ENCODE measurements around the gene SDCCAG8.

SDCCAG8 gene

DNA sequence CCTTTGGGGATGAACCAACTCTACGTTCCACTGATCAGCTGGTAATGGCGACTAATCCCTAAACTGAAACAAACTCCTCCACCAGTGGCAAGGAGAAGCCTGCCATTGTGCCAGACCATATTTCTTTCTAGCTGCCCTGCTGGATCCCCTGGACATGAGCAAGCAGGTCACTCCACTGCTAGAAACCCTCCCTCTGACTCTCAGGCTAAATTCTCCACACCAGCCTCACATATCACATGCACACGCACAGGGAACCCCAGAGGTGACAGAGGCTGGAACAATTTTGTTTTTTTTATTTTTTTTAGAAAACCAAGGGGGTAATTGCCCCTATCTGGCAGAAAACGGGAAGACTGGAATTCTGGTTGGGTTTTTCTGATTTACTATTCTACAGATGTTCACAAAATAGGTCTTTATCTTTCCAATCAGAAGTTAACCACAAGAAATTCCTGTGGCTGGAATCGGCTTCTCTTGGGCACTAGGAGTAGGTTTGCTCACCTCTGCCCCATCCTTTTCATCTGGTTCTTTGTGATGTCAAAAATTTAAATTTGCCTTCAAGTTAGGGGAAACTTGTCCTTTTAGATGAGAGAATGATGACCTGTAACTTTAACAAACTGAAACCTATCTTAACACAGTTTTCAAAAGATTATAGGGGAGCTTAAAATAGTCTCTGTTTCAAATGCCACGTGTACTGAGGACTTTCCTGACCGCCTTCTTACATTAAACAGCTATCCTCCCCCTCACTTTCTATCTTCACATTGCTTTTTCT lies 258.1 kb downstream of the SDCCAG8 start:
- no peak for DNase-seq

DNA sequence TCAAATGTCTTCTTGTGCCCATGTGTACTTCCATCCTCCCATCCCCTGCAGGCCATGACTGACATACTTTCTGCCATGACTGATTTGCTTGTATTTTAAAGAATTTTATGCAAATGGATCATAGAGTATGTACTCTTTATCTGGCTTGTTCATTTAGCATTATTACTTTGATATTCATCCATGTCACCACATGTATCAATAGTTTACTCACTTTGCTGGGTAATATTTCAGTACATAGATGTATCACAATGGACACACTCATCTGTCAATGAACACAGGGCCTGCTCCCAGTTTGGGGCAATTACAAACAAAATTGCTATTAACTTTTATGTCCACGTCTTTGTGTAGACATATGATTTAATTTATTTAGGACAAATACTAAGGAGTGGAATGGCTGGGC lies 259.1 kb downstream of the SDCCAG8 start:
- no peak for DNase-seq

DNA sequence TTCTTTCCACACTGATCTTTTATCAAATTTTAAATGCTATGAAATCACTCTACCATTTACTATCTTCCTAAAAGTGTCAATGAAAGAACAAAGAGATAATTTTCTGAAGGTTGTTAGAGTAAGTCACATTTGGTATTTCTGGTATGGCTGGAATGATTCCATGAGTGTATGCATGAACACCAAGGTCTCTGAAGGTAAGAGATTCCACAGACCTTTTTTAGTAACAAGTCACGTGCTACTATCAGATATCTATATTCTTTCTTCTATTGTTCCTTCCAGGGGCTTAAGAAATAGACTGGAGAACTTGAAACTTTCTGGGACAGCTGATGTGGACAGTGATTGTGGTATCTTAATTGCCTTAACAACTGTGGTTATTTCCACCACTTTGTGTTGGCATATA lies 265.0 kb downstream of the SDCCAG8 start:
- no peak for DNase-seq

DNA sequence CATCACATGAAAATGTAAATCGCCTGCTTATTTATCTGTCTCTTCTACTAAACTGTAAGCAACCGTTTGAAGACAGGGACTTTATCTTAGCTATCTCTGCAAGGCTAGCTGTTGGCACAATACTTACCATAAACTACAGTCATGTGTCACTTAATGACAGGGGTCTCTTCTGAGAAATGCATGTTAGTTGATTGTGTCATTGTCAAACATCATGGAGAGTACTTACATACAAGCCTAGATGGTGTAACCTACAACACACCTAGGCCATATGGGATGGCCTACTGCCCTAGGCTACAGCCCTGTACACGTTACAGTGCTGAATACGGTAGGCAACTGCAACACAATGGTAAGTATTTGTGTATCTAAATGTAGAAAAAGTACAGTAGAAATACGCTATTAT lies 267.9 kb downstream of the SDCCAG8 start:
- no peak for DNase-seq

DNA sequence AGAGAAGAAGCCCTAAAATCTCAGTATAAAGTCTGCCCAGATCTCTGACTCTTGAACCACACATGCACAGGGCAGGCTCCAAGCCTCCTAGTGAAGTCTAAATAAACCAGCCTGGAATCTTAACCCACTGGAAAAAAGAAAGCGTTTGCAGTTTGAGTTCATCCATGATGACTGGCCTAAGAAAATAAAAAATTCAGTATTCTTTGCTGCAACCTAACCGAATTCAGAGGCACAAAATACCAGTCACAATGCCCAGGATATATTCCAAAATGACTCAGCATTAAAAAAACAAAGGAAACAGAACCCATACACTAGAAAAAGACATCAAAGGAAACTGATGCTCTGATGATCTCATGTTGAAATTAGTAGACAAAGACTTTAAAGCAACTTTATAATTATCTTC lies 269.2 kb downstream of the SDCCAG8 start:
- DNase-seq: no peak

DNA sequence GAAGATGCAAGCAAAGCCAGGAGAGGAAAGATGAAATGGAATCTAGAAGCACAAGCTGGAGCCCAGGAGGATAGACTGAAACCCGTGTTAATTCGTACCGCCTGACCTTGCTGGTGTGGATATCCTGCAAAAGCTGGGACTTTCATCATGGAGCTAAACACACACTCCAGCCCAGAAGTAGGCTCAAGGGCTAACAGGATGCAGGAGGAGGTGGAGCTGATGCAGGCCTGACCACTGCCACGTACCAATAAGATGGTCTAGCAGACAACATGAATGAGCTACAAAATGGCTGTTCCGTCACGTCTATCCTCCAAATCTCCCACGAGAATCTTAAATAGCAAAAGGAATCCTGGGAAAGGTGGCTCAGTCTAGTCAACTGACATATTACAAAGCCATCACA lies 270.3 kb downstream of the SDCCAG8 start:
- DNase-seq: no peak

DNA sequence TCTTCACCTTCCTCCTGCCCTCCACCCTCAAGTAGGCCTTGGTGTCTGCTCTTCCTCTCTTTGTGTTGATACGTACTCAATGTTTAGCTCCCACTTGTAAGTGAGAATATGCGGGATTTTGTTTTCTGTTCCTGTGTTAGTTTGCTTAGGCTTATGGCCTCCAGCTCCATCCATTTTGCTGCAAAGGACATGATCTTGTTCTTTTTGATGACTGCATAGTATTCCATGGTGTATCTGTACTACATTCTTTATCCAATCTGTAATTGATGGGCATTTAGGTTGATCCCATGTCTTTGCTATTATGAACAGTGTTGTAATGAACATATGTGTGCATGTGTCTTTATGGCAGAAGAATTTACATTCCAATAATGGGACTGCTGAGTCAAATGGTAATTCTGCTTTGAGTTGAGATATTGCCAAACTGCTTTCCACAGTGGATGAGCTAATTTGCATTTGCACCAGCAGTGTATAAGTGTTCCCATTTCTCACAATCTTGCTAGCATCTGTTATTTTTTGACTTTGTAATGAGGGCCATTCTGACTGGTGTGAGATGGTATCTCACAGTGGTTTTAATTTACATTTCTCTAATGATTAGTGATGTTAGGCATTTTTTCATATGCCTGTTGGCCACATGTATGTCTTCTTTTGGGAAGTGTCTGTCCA lies 272.7 kb downstream of the SDCCAG8 start:
- no peak for DNase-seq

DNA sequence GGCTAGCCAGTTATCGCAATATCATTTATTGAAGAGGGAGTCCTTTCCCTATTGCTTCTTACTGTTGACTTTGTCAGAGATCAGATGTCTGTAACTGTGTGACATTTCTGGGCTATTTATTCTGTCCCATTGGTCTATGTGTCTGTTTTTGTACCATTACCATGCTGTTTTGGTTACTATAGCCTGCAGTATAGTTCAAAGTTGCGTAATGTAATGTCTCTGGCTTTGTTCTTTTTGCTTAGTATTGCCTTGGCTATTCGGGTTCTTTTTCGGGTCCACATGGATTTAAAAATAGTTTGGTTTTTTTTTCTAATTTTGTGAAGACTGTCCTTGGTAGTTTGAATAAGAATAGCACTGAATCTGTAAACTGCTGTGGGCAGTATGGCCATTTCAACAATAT lies 273.7 kb downstream of the SDCCAG8 start:
- no peak for DNase-seq

DNA sequence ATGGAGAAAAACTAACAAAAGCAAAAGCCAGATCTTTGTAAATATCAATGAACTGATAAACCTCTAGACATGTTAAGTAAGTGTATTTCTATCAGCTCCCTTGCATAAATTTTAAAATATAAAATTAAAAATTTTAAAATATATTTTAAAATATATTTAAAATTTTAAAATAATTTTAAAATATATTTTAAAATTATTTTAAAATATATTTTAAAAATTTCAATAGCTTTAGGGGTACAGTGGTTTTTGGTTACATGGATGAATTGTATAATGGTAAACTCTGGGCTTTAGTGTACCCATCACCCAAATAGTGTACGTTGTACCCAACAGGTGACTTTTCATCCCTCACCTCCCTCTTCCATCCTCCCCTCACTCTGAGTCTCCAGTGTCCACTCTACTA lies 279.2 kb downstream of the SDCCAG8 start:
- no peak for DNase-seq

DNA sequence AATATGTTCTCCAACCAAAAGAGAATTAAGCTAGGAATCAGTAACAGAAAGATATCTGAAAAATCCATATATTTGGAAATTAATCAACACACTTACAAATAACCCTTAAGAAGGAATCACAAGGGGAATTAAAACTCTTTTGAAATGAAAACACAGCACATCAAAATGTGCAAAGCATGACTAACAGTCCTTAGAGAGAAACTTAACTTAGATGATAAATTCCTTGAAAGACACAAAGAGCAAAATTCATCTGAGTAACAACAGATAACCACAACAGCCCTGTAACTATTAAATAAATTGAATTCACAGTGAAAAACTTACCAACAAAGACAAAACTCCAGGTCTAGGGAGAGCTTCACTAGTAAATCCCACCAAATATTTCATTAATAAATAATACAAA lies 283.8 kb downstream of the SDCCAG8 start:
- DNase-seq: no peak

DNA sequence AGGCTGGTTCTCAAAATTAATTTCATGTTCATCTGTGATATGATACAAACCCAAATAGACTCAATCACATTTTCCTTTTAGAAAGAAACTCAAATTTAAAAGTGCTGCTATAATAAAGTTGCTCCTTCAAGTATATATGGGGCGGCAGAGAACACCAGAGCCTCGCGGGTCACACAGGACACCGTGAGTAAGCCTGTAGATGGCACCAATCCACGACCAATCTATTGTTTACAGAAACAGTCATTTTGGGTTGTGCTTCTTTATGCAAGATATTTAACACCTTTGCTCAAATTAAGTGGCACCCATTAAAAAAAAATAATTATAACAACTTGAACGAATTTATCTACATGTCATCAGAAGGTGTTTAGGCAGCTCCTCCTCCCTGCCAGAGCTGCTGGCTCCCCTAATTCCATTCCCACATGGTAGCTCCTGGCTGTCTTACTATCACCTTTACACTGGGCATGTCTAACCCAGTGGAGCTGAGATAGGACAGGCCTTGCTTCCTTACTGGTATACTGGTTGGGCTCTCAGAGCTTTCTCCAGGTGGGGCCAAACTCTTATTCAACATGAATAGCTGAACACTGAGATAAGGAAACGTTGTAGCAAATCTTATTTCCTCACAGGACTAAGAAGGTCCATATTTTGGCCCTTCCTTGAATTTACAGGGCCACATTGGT lies 287.0 kb downstream of the SDCCAG8 start:
- no peak for DNase-seq

DNA sequence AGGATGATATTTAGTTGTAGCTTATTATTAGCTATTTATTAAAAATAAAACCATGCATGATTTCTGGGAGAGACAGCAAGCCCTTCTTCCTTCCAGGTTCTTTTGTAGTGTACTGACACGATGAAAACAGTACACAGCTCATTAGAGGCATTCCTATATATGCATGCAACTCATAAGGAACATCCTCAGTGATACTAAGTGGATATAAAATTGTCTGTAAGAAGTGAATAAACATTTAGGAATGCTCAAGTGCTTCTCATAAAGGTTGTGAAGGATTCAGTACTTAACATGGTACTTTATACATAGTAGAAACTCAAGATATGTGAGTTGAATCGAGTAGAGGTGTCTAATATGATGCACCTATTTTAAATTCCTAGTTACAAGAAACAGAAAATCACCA lies 287.7 kb downstream of the SDCCAG8 start:
- no peak for DNase-seq

DNA sequence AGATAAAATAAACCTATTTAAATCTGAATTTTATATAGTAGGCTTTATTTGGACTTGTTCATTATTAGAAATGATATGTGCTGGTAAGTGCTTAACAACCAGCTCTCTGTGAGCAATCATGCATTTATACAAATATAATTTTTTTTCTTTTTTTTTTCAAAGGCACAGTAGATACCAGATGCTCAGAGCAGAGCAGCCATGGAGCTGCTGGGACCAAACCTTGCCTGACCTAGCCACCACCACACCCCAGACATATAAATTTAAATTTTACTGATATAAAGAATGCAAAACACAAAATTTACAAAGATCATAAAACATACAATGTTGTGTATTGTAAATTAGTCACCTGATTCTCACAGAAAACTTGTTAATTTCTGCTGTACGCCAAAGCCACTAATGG lies 290.6 kb downstream of the SDCCAG8 start:
- DNase-seq: no peak

DNA sequence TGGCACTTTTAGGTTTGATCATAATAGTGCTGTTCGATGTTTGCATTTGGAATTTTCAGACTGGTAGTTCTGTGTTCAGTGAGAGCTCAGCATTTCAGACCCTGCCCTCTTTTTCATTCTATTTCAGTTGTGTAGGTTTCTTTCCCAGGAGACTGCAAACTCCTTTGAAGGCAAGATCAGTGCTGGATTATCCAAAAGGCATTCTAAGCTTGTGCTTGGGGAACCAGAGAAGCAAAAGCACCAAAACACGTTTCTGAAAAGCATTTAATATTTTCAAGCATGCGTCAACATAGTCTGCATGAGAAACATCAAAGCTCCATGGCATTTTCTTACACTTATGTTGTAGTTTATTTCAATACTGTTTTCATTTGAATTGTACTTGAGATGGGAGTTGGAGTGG lies 292.1 kb downstream of the SDCCAG8 start:
- DNase-seq: no peak

DNA sequence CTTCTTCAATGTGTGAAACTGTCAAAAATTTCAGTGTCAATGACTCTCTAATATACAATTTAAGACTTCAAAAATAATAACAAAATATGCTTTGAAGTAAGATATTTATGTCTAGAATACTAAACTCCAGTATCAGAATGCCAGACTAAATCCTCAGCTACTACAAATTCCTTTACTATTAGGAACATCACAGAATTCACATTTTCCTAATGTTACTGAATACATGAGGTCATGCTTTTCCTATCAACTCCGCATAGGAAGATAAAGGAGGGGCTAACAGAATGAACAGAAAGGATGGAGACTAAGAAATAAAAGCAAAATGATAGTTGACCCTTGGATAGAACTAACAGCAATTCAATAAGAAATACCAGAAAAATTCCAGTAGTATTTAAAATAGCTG lies 292.7 kb downstream of the SDCCAG8 start:
- no peak for DNase-seq

DNA sequence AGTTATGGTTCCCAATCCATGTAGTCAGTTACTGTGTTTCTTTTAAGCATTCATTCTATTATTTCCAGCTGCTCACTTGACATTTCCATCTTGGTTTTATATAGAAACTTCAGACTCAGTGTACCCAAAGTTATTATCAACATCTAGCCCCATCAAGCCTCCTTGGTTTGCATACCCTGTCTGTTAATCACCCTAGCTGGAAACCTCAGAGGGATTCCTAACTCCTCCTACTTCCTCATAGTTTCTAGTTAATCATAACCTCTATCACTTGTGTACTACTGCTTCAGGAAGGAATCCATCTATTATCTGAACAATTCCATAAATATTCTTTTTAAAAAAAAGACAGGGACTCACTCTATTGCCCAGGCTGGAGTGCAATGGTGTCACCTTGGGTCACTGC lies 293.3 kb downstream of the SDCCAG8 start:
- DNase-seq: no peak
